HCT116 (cell line): ENCODE measurements around the gene NPLOC4. TPM values are rescaled to one million over a fixed set of nuclear protein-coding genes. Genes with fewer than 3 reads are reported as not detected.

Source experiments
- ATAC-seq: fragments of 200-7000 bp; cut with Tn5 transposase; 2 replicates; pipeline ENCODE4 v1.9.1; 2020; ENCODE audit warnings: mild to moderate bottlenecking, moderate library complexity
- BruUV-seq: library from RNA; stranded (reverse); fragments of 400-500 nt; replicated peaks from 2 replicates; lab custom pipeline; 2021; lab: Mats Ljungman, UMichigan
- CTCF ChIA-PET: fragments of 300-600 bp; sonication (Branson Sonifier 250); formaldehyde crosslinking; loops from one replicate; lab custom pipeline; 2021; ENCODE audit warnings: antibody characterized with exemption; lab: Charles Lee
- POLR2A ChIA-PET: fragments of 300-600, 350-600 bp; sonication (Branson Sonifier 250); formaldehyde crosslinking; loops from one replicate; lab custom pipeline; 2021; ENCODE audit warnings: antibody characterized with exemption; lab: Charles Lee
- RAD21 ChIA-PET, 2 experiments: fragments of 300-600 bp; sonication (Branson Sonifier 250); formaldehyde crosslinking; loops; one replicate each; lab custom pipeline; 2023; ENCODE audit warnings: low total read pairs in 2 of 2; ENCODE audit not compliant: uncharacterized antibody in 2 of 2, unreplicated experiment in 2 of 2, low non-redundant PET in 1 of 2; lab: Charles Lee
- DNase-seq: peaks from one replicate; pipeline ENCODE4 v3.0.0-alpha.2; 2010; ENCODE audit warnings: low read depth, low spot score
- H2AFZ ChIP-seq: fragments of 200-600 bp; shearing (Covaris generic), sonication (generic); 2 replicates; pipeline ENCODE4 v1.6.1; 2017; ENCODE audit warnings: low read depth, mixed run types, mixed read lengths, antibody characterized with exemption, low read length; ENCODE audit not compliant: poor library complexity, severe bottlenecking
- H3K27ac ChIP-seq: 2 replicates; pipeline ENCODE4 v1.5.1; 2012; ENCODE audit warnings: low read depth, low read length
- H3K27me3 ChIP-seq: fragments of 200-600 bp; sonication (generic); 2 replicates; pipeline ENCODE4 v1.6.1; 2016; ENCODE audit warnings: mixed run types, low read length, mixed read lengths; ENCODE audit not compliant: insufficient read depth
- H3K36me3 ChIP-seq, 2 experiments: fragments of 200-500 bp in 1 of 2; fragments of 200-600 bp in 1 of 2; sonication (Bioruptor generic) in 1 of 2; sonication (generic) in 1 of 2; 2 replicates each; pipeline versions ENCODE4 v1.5.1 to v1.6.1; 2014 to 2016; ENCODE audit warnings: low read length in 2 of 2, inconsistent platforms in 1 of 2, mixed read lengths in 1 of 2, mixed run types in 1 of 2; ENCODE audit not compliant: insufficient read depth in 2 of 2, control insufficient read depth in 1 of 2
- H3K4me1 ChIP-seq, 2 experiments: fragments of 200-600 bp in 1 of 2; sonication (generic) in 1 of 2; 2 replicates each; pipeline versions ENCODE4 v1.5.1 to v1.6.1; 2012 to 2017; ENCODE audit warnings: low read length in 2 of 2, inconsistent platforms in 1 of 2, mild to moderate bottlenecking in 1 of 2, mixed read lengths in 1 of 2, mixed run types in 1 of 2, moderate library complexity in 1 of 2; ENCODE audit not compliant: insufficient read depth in 2 of 2, control insufficient read depth in 1 of 2
- H3K4me2 ChIP-seq: fragments of 200-600 bp; sonication (generic); 2 replicates; pipeline ENCODE4 v1.6.1; 2017; ENCODE audit warnings: mixed run types, low read length, mixed read lengths
- H3K4me3 ChIP-seq, 2 experiments: fragments of 200-600 bp in 1 of 2; sonication (generic) in 1 of 2; replicated peaks in 1 of 2; 2 replicates each; pipeline ENCODE4 v1.5.1; 2011 to 2016; ENCODE audit warnings: low read length in 2 of 2, control low read depth in 1 of 2, low read depth in 1 of 2, mild to moderate bottlenecking in 1 of 2, mixed read lengths in 1 of 2, mixed run types in 1 of 2
- H3K79me2 ChIP-seq: fragments of 200-600 bp; sonication (generic); 2 replicates; pipeline ENCODE4 v1.6.1; 2017; ENCODE audit warnings: mild to moderate bottlenecking, mixed run types, low read length, moderate library complexity, mixed read lengths; ENCODE audit not compliant: insufficient read depth
- H3K9ac ChIP-seq: fragments of 200-600 bp; sonication (generic); 2 replicates; pipeline ENCODE4 v1.6.1; 2016; ENCODE audit warnings: low read length, mixed read lengths
- H3K9me2 ChIP-seq: fragments of 200-600 bp; sonication (generic), shearing (Covaris generic); 2 replicates; pipeline ENCODE4 v1.6.1; 2017; ENCODE audit warnings: mixed run types, mild to moderate bottlenecking, moderate library complexity; ENCODE audit not compliant: insufficient read depth
- H3K9me3 ChIP-seq, 2 experiments: fragments of 200-500 bp in 1 of 2; fragments of 200-600 bp in 1 of 2; sonication (Bioruptor generic) in 1 of 2; sonication (generic) in 1 of 2; 2 replicates each; pipeline ENCODE4 v1.6.1; 2014 to 2017; ENCODE audit warnings: low read length in 2 of 2, mixed read lengths in 2 of 2, inconsistent platforms in 1 of 2, low read depth in 1 of 2, mild to moderate bottlenecking in 1 of 2, mixed run types in 1 of 2, moderate library complexity in 1 of 2; ENCODE audit not compliant: control insufficient read depth in 1 of 2, insufficient read depth in 1 of 2
- H4K20me1 ChIP-seq: fragments of 200-600 bp; sonication (generic), shearing (Covaris generic); 2 replicates; pipeline ENCODE4 v1.6.1; 2017; ENCODE audit warnings: mixed run types, mild to moderate bottlenecking, moderate library complexity; ENCODE audit not compliant: insufficient read depth
- CEBPB ChIP-seq: IDR thresholded peaks from 2 replicates; pipeline ENCODE4 v1.6.1; 2012; ENCODE audit warnings: low read depth
- EGR1 ChIP-seq: IDR thresholded peaks from 2 replicates; pipeline ENCODE4 v1.6.1; 2012; ENCODE audit warnings: low read depth
- EZH2 ChIP-seq: fragments of 200-600 bp; sonication (generic); IDR thresholded peaks from 2 replicates; pipeline ENCODE4 v1.6.1; 2017; ENCODE audit warnings: antibody characterized with exemption, mixed run types
- FOSL1 ChIP-seq: IDR thresholded peaks from 2 replicates; pipeline ENCODE4 v1.6.1; 2012; ENCODE audit warnings: low read depth
- POLR2A ChIP-seq: IDR thresholded peaks from 2 replicates; pipeline ENCODE4 v1.7.0; 2011; ENCODE audit warnings: borderline replicate concordance; ENCODE audit not compliant: insufficient read depth, insufficient read length; ENCODE audit errors: extremely low read depth
- POLR2AphosphoS5 ChIP-seq: IDR thresholded peaks from 2 replicates; pipeline ENCODE4 v1.6.1; 2011; ENCODE audit warnings: mild to moderate bottlenecking, low read depth, low read length, moderate library complexity
- SP1 ChIP-seq: IDR thresholded peaks from 2 replicates; pipeline ENCODE4 v1.6.1; 2012; ENCODE audit warnings: low read depth
- SRF ChIP-seq: IDR thresholded peaks from 2 replicates; pipeline ENCODE4 v1.6.1; 2012; ENCODE audit warnings: low read depth
- TCF7L2 ChIP-seq: IDR thresholded peaks from 2 replicates; pipeline ENCODE4 v1.7.0; 2011; ENCODE audit warnings: borderline replicate concordance, inconsistent platforms; ENCODE audit not compliant: insufficient read depth, insufficient read length; ENCODE audit errors: extremely low read depth
- YY1 ChIP-seq: IDR thresholded peaks from 2 replicates; pipeline ENCODE4 v1.6.1; 2011; ENCODE audit warnings: low read length, low read depth, moderate library complexity, mild to moderate bottlenecking; ENCODE audit not compliant: insufficient replicate concordance; ENCODE audit errors: extremely low read depth
- ZFX ChIP-seq: fragments of 450-650 bp; IDR thresholded peaks from 2 replicates; pipeline ENCODE4 v1.6.1; 2017
- ZNF274 ChIP-seq: fragments of 200-500 bp; sonication (Bioruptor generic); IDR thresholded peaks from 2 replicates; pipeline ENCODE4 v1.6.1; 2014; ENCODE audit warnings: mild to moderate bottlenecking, low read depth, low read length, inconsistent platforms
- intact Hi-C: fragments of 100-400 bp; cut with micrococcal nuclease; formaldehyde crosslinking; loops from 2 replicates; pipeline ENCODE4 v1.10.0; 2022
- total RNA-seq: library from RNA; stranded (reverse); gene quantifications from one replicate; pipeline ENCODE4 v1.2.1, GENCODE V29; 2021; ENCODE audit not compliant: unreplicated experiment

Gene NPLOC4
- total RNA-seq, 1 experiment from 2014 or later = 137 TPM

DNA sequence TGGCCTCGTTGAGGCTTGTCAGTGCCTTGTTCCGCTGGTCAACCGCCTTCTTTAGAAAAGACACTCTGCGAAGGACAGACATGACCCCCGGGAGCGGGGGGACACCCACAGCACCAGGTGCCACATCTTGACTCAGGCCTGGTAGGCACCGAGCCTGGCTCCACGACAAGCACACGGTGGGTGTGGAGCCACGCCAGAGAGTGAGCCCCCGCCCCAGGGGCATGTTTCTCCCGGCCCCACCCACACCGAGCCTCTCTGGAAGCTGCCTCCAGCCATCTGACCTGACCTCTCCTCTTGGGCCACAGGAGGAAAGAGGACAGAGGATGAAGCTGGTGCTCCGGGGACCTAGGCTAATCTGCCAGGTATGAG, 89.3 kb downstream of the NPLOC4 start:
- no peaks in the 10 kb centered on the region for H3K9me2 ChIP-seq
- H2AFZ ChIP-seq = no peak overlapping the region
- intact Hi-C loops = no loop called here
- no peak overlapping the region for H3K27ac ChIP-seq
- ChIA-PET CTCF (no interaction called here), POLR2A (no interaction called here), RAD21 (no interaction called here)
- no peak overlapping the region for H3K9ac ChIP-seq
- peaks cover 27 to 56% of the 10 kb centered on the region in 2 experiments for H3K36me3 ChIP-seq
- no peak for TF ChIP-seq POLR2A
- no peaks in the 10 kb centered on the region for H3K9me3 ChIP-seq
- no peak for DNase-seq
- H3K4me3 ChIP-seq = no peak overlapping the region
- H3K27me3 ChIP-seq = no peaks in the 10 kb centered on the region
- H3K4me1 ChIP-seq = peaks cover 6 to 8% of the 10 kb centered on the region in 2 experiments; a peak in 2 of 4 replicates
- H3K4me2 ChIP-seq = no peak overlapping the region
- peaks cover 44% of the 10 kb centered on the region for H3K79me2 ChIP-seq
- H4K20me1 ChIP-seq = no peaks in the 10 kb centered on the region
- no TSS peak for BruUV-seq
- ATAC-seq = no peak

DNA sequence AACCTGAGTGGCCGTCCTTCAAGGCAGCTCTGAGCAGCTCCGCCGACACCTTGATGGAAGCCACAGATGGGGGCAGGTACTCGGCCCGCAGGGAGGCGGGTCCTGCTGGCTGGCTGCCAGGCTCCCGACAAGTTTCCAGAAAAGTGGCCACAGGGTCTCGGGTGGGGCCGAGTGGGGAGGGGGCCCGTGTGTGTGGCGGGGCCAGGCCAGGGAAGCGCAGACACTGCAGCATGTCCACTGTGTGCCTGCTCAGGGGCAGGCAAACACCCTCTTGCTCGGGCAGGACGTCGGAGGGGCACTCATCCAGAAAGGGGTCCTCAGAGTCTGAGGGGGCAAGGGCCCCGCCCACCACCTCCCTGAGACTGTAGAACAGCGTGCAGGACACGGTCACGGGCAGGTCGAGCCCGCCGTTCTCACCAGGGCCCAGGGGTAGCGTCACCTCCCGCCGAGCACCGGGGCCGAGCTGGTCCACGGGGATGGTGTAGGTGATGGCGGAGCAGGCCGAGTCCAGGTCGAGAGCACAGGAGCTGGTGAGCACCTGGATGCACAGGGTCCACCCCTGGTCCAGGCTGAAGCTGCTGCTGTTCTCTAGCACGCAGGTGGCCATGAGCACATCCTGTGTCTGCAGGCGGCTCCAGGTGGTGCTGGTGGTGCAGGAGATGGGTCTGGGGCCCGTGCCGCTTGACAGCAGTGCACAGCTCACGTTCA, 89.9 kb downstream of the NPLOC4 start:
- no peak for TF ChIP-seq CEBPB
- no peak for TF ChIP-seq TCF7L2
- TF ChIP-seq POLR2A = no peak
- TF ChIP-seq EGR1 = no peak
- TF ChIP-seq EZH2 = no peak
- no peak for TF ChIP-seq ZNF274
- TF ChIP-seq YY1 = no peak
- no peak for TF ChIP-seq SP1
- no peak for TF ChIP-seq ZFX
- no peak for TF ChIP-seq POLR2AphosphoS5
- TF ChIP-seq SRF = no peak
- TF ChIP-seq FOSL1 = no peak
- Histone ChIP-seq H3K4me2 (no peak overlapping the region), H3K9ac (no peak overlapping the region), H3K9me3 (no peaks in the 10 kb centered on the region), H2AFZ (no peak overlapping the region), H3K36me3 (peaks cover 27 to 56% of the 10 kb centered on the region in 2 experiments), H3K27me3 (no peaks in the 10 kb centered on the region), H3K4me1 (peaks cover 6 to 8% of the 10 kb centered on the region in 2 experiments; a peak in 2 of 4 replicates), H3K79me2 (peaks cover 43% of the 10 kb centered on the region), H4K20me1 (no peaks in the 10 kb centered on the region), H3K9me2 (no peaks in the 10 kb centered on the region), H3K4me3 (no peak overlapping the region), H3K27ac (no peak overlapping the region)
- ChIA-PET RAD21 (no interaction called here), POLR2A (no interaction called here), CTCF (no interaction called here)
- ATAC-seq (no peak), DNase-seq (no peak)
- no TSS peak for BruUV-seq
- intact Hi-C loops = no loop called here
